Muscle layer of colon (tissue), 2 donors: Measurements from ENCODE around the gene CFAP157.
A peak's percentile ranks its signal among the peaks of the same experiment; 100 is the strongest.

Experiments used
- H3K27ac ChIP-seq: one replicate; pipeline ENCODE4 v1.7.0; 2013; ENCODE audit warnings: low read depth, mild to moderate bottlenecking, low read length, moderate library complexity
- H3K27me3 ChIP-seq, 2 donors: one replicate each; pipeline ENCODE4 v1.7.0; 2013; ENCODE audit warnings: low read length in 2 of 2, mild to moderate bottlenecking in 2 of 2; ENCODE audit not compliant: insufficient read depth in 2 of 2, control insufficient read depth in 1 of 2
- H3K36me3 ChIP-seq: one replicate; pipeline ENCODE4 v1.7.0; 2013; ENCODE audit warnings: mild to moderate bottlenecking, low read length; ENCODE audit not compliant: insufficient read depth
- H3K4me1 ChIP-seq: one replicate; pipeline ENCODE4 v1.7.0; 2013; ENCODE audit warnings: mild to moderate bottlenecking, low read length; ENCODE audit not compliant: insufficient read depth
- H3K4me3 ChIP-seq, 2 donors: one replicate each; pipeline ENCODE4 v1.7.0; 2013; ENCODE audit warnings: low read length in 2 of 2, low read depth in 1 of 2, mild to moderate bottlenecking in 1 of 2, moderate library complexity in 1 of 2
- H3K9ac ChIP-seq: one replicate; pipeline ENCODE4 v1.7.0; 2013; ENCODE audit warnings: low read length
- H3K9me3 ChIP-seq: one replicate; pipeline ENCODE4 v1.7.0; 2013; ENCODE audit warnings: mild to moderate bottlenecking, low read length
- donor health status: abdominal sarcoma.
- donor health status: Adenocarcinoma of cecum.

CFAP157 gene

GRCh38 chr9:127730799-127731410 lies 24.1 kb downstream of the CFAP157 start:
- H3K9ac ChIP-seq: no peak overlapping the region
- H3K27me3 ChIP-seq: no peaks in the 10 kb centered on the region
- no peaks in the 10 kb centered on the region for H3K9me3 ChIP-seq
- H3K4me3 ChIP-seq: no peak overlapping the region
- H3K4me1 ChIP-seq: peaks cover 21% of the 10 kb centered on the region
- no peak overlapping the region for H3K27ac ChIP-seq
- no peaks in the 10 kb centered on the region for H3K36me3 ChIP-seq

- Histone ChIP-seq H3K9me3 (no peaks in the 10 kb centered on the region), H3K27me3 (no peaks in the 10 kb centered on the region), H3K9ac (no peak overlapping the region), H3K4me3 (no peak overlapping the region), H3K36me3 (no peaks in the 10 kb centered on the region), H3K27ac (no peak overlapping the region), H3K4me1 (peaks cover 21% of the 10 kb centered on the region)
These were observed 25.1 kb downstream of the CFAP157 start for GRCh38 chr9:127731938-127732337.

DNA sequence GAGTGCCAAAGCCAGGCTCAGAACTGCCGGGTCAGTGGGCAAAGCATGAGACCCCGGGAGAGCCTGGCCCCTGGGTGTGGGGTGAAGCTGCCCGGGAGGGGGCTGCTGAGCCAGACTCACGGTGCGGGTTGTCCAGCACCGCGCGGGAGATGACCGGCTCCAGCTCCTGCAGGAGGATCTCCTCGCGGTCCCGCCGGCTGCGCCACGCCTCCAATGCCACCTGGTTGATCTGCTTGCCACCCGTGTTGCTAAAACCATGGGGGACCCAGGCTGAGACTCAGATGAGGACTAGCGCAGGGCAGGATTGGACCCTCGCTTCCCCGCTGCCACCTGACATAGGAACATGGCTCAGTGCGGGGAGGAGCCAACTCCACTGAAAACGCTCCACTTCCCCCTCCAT lies 25.7 kb downstream of the CFAP157 start:
- H3K9ac ChIP-seq: no peak overlapping the region
- no peaks in the 10 kb centered on the region for H3K27me3 ChIP-seq
- H3K27ac ChIP-seq: no peak overlapping the region
- H3K4me1 ChIP-seq: peaks cover 21% of the 10 kb centered on the region
- no peak overlapping the region for H3K4me3 ChIP-seq
- H3K36me3 ChIP-seq: no peaks in the 10 kb centered on the region
- no peaks in the 10 kb centered on the region for H3K9me3 ChIP-seq

- Histone ChIP-seq H3K9ac (no peak overlapping the region), H3K4me1 (peaks cover 21% of the 10 kb centered on the region)
These were observed 26.8 kb downstream of the CFAP157 start for GRCh38 chr9:127733614-127734013.

DNA sequence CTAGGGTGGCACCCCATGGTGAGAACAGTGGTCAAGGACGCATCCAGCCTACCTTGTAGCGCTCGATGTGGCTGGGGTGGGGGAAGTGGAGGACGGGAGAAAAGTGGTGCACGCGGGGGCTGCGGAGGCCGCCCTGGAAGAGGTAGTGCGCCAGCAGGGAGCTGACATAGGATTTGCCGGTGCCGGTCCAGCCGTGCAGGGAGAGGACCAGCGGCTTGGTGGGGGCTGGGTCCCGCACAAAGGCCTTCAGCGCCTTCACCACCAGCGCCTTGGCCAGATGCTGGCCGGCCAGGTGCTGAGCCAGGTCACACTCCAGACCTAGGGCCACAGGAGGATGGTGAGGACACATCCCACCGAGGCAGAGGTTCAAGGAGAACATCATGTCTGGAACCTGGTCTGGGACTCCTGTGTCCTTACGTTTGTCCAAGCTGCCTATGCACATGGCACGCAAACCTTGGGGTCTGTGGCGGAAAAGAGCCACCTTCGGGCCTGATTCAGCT lies 27.5 kb downstream of the CFAP157 start:
- H3K36me3 ChIP-seq: no peaks in the 10 kb centered on the region
- peaks cover 21% of the 10 kb centered on the region for H3K4me1 ChIP-seq
- no peaks in the 10 kb centered on the region for H3K9me3 ChIP-seq
- H3K9ac ChIP-seq: peak overlapping the region; percentile 2
- H3K27ac ChIP-seq: peak overlapping the region; percentile 78
- no peaks in the 10 kb centered on the region for H3K27me3 ChIP-seq
- H3K4me3 ChIP-seq: peak overlapping the region in 1 of 2 donors; percentile 74

More at GRCh38 chr9:127733614-127734013, 26.8 kb downstream of the CFAP157 start:
- Histone ChIP-seq H3K9me3 (no peaks in the 10 kb centered on the region), H3K27me3 (no peaks in the 10 kb centered on the region), H3K27ac (no peak overlapping the region), H3K36me3 (no peaks in the 10 kb centered on the region), H3K4me3 (no peak overlapping the region)

GRCh38 chr9:127734747-127735529 lies 28.1 kb downstream of the CFAP157 start, which contains the start of gene TOR2A:
Gene TOR2A, minus strand, starts transcription at chr9:127735294. Its CDS starts 24 bp downstream, at chr9:127735270.
- Histone ChIP-seq H3K9me3 (no peaks in the 10 kb centered on the region), H3K4me1 (peaks cover 21% of the 10 kb centered on the region), H3K4me3 (peak within 1 kb of the TSS; percentile 48 to 74), H3K27ac (peak within 1 kb of the TSS; percentile 78), H3K27me3 (no peaks in the 10 kb centered on the region), H3K9ac (peak within 1 kb of the TSS; percentile 2), H3K36me3 (no peaks in the 10 kb centered on the region)

DNA sequence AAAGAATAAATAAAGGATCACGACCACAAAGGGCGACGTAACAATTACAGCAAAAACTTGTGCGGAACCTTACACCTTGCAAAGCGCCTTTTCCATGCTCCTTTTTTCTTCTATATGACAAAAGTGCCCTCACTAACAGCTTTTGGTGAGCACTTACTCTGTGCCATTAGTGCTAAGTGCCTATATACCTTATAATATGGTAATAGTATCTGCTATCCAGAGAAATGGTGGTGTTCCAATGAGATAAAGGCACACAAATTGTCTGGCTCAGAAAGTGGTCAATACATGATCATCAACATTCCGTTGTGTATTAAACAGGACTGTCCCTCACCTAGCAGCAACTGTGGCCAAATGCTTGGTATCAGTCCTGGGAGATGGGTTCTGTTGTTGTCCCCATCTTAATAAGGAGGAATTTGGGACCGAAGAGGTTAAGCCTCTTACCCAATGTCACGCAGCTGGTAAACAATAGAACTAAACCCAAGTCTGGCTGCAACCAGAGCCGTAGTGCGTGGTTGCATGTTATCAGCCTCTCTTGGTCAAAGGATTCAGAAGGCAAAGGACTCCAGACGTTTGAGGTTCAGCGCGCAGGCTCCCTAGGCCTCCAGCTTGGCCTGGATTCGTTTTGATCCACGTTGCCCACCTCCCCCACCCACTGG lies 28.9 kb downstream of the CFAP157 start:
- H3K27me3 ChIP-seq: no peaks in the 10 kb centered on the region
- no peak overlapping the region for H3K27ac ChIP-seq
- H3K4me3 ChIP-seq: no peak overlapping the region
- no peak overlapping the region for H3K9ac ChIP-seq
- H3K9me3 ChIP-seq: no peaks in the 10 kb centered on the region
- no peaks in the 10 kb centered on the region for H3K36me3 ChIP-seq
- peaks cover 25% of the 10 kb centered on the region for H3K4me1 ChIP-seq

GRCh38 chr9:127738666-127739065 lies 31.9 kb downstream of the CFAP157 start:
- Histone ChIP-seq H3K9ac (no peak overlapping the region), H3K27me3 (peaks cover 0 to 10% of the 10 kb centered on the region in 2 donors), H3K9me3 (no peaks in the 10 kb centered on the region), H3K4me1 (peaks cover 19% of the 10 kb centered on the region), H3K36me3 (no peaks in the 10 kb centered on the region), H3K27ac (no peak overlapping the region), H3K4me3 (no peak overlapping the region)

DNA sequence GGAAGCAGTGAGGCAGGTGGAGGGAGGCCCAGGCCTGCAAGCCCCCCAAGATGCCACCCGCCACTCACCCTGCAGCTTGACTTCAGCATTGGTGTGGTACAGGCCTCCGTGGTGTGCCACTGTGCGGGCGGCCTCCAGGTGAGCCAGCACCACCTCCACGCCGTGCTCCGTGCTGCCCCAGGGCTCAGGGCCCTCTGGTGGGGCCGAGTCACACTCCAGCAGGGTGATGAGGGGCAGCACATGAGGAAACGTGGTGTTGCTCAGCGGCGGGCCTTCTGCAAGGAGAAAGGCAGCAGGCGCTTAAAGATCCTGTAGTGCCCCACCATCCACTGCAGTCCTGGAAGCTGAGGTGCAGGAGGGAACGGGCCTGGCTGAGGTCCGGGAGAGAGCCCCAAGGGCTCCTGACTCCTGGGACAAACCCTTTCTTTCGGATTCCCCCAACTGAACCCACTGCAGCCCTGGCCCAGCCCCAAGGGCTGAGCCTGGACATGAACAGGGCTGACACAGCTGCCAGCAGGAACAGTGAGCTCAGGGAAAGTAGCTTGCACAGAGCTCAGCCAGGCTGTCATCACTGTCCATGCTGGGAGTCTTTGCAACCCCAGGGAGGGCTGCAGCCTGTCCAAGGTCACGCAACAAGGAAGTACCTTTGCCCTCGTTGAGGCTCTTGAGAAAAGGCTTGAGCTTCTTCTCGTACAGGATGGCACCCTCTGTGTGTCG lies 33.0 kb downstream of the CFAP157 start:
- Histone ChIP-seq H3K27me3 (peaks cover 0 to 10% of the 10 kb centered on the region in 2 donors), H3K9me3 (no peaks in the 10 kb centered on the region), H3K4me3 (no peak overlapping the region), H3K9ac (no peak overlapping the region), H3K4me1 (peaks cover 10% of the 10 kb centered on the region), H3K36me3 (no peaks in the 10 kb centered on the region), H3K27ac (peak overlapping the region; percentile 23)

GRCh38 chr9:127741831-127742434 lies 35.1 kb downstream of the CFAP157 start:
- no peak overlapping the region for H3K4me3 ChIP-seq

More at GRCh38 chr9:127741831-127742434, 35.1 kb downstream of the CFAP157 start:
- no peaks in the 10 kb centered on the region for H3K36me3 ChIP-seq
- no peaks in the 10 kb centered on the region for H3K9me3 ChIP-seq
- H3K4me1 ChIP-seq: peaks cover 4% of the 10 kb centered on the region
- peaks cover 0 to 10% of the 10 kb centered on the region in 2 donors for H3K27me3 ChIP-seq
- H3K27ac ChIP-seq: no peak overlapping the region
- no peak overlapping the region for H3K9ac ChIP-seq
